ENCODE data around the gene TTLL9. TPM values are rescaled to one million over a fixed set of nuclear protein-coding genes. Genes with fewer than 3 reads are reported as not detected.

TTLL9 gene
- polyA plus RNA-seq, 1 of the 3 experiments (the other 2 are of a cell fraction) = 0.23 TPM

DNA sequence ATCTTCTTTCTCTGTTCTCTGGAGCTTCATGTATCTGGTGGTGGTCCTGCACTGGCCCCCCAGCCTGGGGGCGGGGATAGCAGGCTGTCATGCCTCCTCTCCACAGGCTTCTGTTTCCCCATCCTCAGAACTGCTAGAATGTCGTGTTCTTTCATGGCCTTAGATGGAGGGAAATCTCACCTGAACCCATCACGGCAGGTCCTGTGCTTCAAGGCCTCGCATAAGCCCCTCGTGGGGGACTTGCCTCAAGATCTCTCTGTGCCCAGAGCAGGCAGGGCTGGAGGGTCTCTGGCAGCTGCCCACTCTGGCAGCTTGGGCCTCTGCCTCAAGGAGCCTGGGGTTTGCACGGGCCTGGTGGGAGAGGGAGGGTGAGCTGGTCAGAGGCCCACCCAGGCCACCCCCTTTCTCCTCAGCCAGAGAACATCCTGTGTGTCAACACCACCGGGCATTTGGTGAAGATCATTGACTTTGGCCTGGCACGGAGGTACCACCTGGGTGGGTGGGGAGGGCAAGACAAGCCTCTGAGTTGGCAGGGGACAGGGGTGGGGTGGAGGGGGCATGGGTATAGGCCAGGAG lies 39.9 kb upstream of the TTLL9 start:
- no peaks in the 10 kb centered on the region for H3K79me2 ChIP-seq (ENCODE audit: insufficient read depth)

DNA sequence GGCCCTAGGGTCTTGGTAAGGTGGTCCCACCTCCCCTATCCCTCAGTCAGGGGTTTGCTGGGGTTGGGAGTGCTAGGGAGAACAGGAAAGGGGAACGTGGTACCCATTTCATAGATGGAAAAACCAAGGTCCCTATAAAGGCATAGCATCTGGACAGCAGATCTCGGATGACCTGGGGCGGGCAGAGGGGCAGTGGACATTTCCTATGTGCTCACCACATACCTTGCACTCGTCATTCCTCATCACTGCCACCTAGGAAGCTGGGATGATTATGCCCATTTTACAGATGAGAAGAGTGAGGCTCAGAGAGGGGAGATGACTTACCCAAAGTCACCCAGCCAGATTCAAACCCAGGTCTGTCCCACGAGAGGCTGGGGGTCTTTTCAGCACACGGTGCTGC lies 39.2 kb upstream of the TTLL9 start:
- no peak overlapping the region for H3K9ac ChIP-seq
- ChIA-PET POLR2A (no interaction called here), CTCF (interaction anchor here (1.8 to 15.5 kb wide), 4 partner anchors 7 to 107 kb away, joined by 5 to 174 read pairs (median 44); partner anchors contain the start of gene FOXS1)
- DNase-seq = peak; percentile 9
- H2AFZ ChIP-seq (ENCODE audit: low read depth) = no peak overlapping the region
- H3K9me3 ChIP-seq = no peaks in the 10 kb centered on the region
- H3K27ac ChIP-seq (ENCODE audit: low read depth in 2 of 2, low read length in 1 of 2) = no peak overlapping the region
- peaks cover 9% of the 10 kb centered on the region for H3F3A ChIP-seq (replicated peaks; ENCODE audit: insufficient read depth)
- no peaks in the 10 kb centered on the region for H3K79me2 ChIP-seq (ENCODE audit: insufficient read depth)
- no peaks in the 10 kb centered on the region for H3K27me3 ChIP-seq (ENCODE audit: insufficient read depth)
- no peaks in the 10 kb centered on the region for H3K36me3 ChIP-seq (replicated peaks in 1 of 2; ENCODE audit: control insufficient read depth in 1 of 2, insufficient read depth in 2 of 2, low read length in 1 of 2)
- H3K9me2 ChIP-seq = no peaks in the 10 kb centered on the region
- H3K4me3 ChIP-seq (ENCODE audit: low read depth in 2 of 2, low read length in 1 of 2) = no peak overlapping the region
- H3K4me2 ChIP-seq = no peak overlapping the region
- H3K4me1 ChIP-seq (ENCODE audit: control insufficient read depth in 1 of 2, insufficient read depth in 2 of 2, low read depth in 1 of 2, low read length in 1 of 2) = peaks cover 8 to 21% of the 10 kb centered on the region in 2 experiments; a peak in 3 of 4 replicates
- WGBS (ENCODE audit: low lambda C conversion rate) = 91% methylated on average over 6 of the region's 6 CpGs
- H4K20me1 ChIP-seq (ENCODE audit: insufficient read depth) = no peaks in the 10 kb centered on the region
- TF ChIP-seq FOSL2 (IDR thresholded peaks at IDR 0.05; ENCODE audit: borderline replicate concordance, low read depth) (no peak), TAF1 (IDR thresholded peaks at IDR 0.05; ENCODE audit: borderline replicate concordance, low read depth, low read length) (no peak), POLR2AphosphoS5 (IDR thresholded peaks at IDR 0.05; ENCODE audit: low read depth, low read length) (no peak), NFIC (IDR thresholded peaks at IDR 0.05; ENCODE audit: borderline replicate concordance) (no peak), JUND (IDR thresholded peaks at IDR 0.05) (no peak), RCOR1 (IDR thresholded peaks at IDR 0.05; ENCODE audit: low read length) (no peak), RXRA (IDR thresholded peaks at IDR 0.05; ENCODE audit: borderline replicate concordance, low read depth) (no peak), RAD21 (IDR thresholded peaks at IDR 0.05; ENCODE audit: low read length) (no peak)
- TF ChIP-seq, protein P1, sequence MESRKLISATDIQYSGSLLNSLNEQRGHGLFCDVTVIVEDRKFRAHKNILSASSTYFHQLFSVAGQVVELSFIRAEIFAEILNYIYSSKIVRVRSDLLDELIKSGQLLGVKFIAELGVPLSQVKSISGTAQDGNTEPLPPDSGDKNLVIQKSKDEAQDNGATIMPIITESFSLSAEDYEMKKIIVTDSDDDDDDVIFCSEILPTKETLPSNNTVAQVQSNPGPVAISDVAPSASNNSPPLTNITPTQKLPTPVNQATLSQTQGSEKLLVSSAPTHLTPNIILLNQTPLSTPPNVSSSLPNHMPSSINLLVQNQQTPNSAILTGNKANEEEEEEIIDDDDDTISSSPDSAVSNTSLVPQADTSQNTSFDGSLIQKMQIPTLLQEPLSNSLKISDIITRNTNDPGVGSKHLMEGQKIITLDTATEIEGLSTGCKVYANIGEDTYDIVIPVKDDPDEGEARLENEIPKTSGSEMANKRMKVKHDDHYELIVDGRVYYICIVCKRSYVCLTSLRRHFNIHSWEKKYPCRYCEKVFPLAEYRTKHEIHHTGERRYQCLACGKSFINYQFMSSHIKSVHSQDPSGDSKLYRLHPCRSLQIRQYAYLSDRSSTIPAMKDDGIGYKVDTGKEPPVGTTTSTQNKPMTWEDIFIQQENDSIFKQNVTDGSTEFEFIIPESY (IDR thresholded peaks at IDR 0.05; ENCODE audit: borderline replicate concordance, low read depth) = no peak
- TF ChIP-seq, protein P2, sequence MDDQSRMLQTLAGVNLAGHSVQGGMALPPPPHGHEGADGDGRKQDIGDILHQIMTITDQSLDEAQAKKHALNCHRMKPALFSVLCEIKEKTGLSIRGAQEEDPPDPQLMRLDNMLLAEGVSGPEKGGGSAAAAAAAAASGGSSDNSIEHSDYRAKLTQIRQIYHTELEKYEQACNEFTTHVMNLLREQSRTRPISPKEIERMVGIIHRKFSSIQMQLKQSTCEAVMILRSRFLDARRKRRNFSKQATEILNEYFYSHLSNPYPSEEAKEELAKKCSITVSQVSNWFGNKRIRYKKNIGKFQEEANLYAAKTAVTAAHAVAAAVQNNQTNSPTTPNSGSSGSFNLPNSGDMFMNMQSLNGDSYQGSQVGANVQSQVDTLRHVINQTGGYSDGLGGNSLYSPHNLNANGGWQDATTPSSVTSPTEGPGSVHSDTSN (IDR thresholded peaks at IDR 0.05) = no peak
- TF ChIP-seq, protein P3, sequence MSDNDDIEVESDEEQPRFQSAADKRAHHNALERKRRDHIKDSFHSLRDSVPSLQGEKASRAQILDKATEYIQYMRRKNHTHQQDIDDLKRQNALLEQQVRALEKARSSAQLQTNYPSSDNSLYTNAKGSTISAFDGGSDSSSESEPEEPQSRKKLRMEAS (IDR thresholded peaks at IDR 0.05; ENCODE audit: low read depth) = no peak

More for the DNA sequence above, 39.9 kb upstream of the TTLL9 start:
- Histone ChIP-seq H3K9me2 (no peaks in the 10 kb centered on the region), H3K36me3 (replicated peaks in 1 of 2; ENCODE audit: control insufficient read depth in 1 of 2, insufficient read depth in 2 of 2, low read length in 1 of 2) (no peaks in the 10 kb centered on the region), H3K9me3 (no peaks in the 10 kb centered on the region), H3K27me3 (ENCODE audit: insufficient read depth) (no peaks in the 10 kb centered on the region), H3F3A (replicated peaks; ENCODE audit: insufficient read depth) (peaks cover 7% of the 10 kb centered on the region), H3K4me3 (ENCODE audit: low read depth in 2 of 2, low read length in 1 of 2) (no peak overlapping the region), H3K27ac (ENCODE audit: low read depth in 2 of 2, low read length in 1 of 2) (no peak overlapping the region), H4K20me1 (ENCODE audit: insufficient read depth) (no peaks in the 10 kb centered on the region), H3K4me1 (ENCODE audit: control insufficient read depth in 1 of 2, insufficient read depth in 2 of 2, low read depth in 1 of 2, low read length in 1 of 2) (peaks cover 3 to 14% of the 10 kb centered on the region in 2 experiments; a peak in 3 of 4 replicates), H3K4me2 (no peak overlapping the region), H3K9ac (no peak overlapping the region), H2AFZ (ENCODE audit: low read depth) (no peak overlapping the region)
- peak; percentile 6 for DNase-seq
- POLR2A ChIA-PET = no interaction called here
- TF ChIP-seq YY1 (IDR thresholded peaks at IDR 0.05; ENCODE audit: low read depth) (no peak), TCF12 (IDR thresholded peaks at IDR 0.05) (no peak), SIN3A (IDR thresholded peaks at IDR 0.05; ENCODE audit: borderline replicate concordance, low read depth, low read length) (no peak), MXI1 (IDR thresholded peaks at IDR 0.05; ENCODE audit: low read depth, low read length) (no peak), EP300 (IDR thresholded peaks at IDR 0.05; ENCODE audit: borderline replicate concordance in 1 of 2, low read depth in 1 of 2, low read length in 1 of 2) (no peak), FOSL2 (IDR thresholded peaks at IDR 0.05; ENCODE audit: borderline replicate concordance, low read depth) (no peak), EZH2phosphoT487 (IDR thresholded peaks at IDR 0.05; ENCODE audit: borderline replicate concordance, low read depth) (no peak)
- TF ChIP-seq, protein P4, sequence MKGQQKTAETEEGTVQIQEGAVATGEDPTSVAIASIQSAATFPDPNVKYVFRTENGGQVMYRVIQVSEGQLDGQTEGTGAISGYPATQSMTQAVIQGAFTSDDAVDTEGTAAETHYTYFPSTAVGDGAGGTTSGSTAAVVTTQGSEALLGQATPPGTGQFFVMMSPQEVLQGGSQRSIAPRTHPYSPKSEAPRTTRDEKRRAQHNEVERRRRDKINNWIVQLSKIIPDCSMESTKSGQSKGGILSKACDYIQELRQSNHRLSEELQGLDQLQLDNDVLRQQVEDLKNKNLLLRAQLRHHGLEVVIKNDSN (IDR thresholded peaks at IDR 0.05; ENCODE audit: borderline replicate concordance, low read depth) = no peak
- TF ChIP-seq, protein P5, sequence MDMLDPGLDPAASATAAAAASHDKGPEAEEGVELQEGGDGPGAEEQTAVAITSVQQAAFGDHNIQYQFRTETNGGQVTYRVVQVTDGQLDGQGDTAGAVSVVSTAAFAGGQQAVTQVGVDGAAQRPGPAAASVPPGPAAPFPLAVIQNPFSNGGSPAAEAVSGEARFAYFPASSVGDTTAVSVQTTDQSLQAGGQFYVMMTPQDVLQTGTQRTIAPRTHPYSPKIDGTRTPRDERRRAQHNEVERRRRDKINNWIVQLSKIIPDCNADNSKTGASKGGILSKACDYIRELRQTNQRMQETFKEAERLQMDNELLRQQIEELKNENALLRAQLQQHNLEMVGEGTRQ (IDR thresholded peaks at IDR 0.05; ENCODE audit: borderline replicate concordance, low read depth, low read length) = no peak
- TF ChIP-seq, protein P6, sequence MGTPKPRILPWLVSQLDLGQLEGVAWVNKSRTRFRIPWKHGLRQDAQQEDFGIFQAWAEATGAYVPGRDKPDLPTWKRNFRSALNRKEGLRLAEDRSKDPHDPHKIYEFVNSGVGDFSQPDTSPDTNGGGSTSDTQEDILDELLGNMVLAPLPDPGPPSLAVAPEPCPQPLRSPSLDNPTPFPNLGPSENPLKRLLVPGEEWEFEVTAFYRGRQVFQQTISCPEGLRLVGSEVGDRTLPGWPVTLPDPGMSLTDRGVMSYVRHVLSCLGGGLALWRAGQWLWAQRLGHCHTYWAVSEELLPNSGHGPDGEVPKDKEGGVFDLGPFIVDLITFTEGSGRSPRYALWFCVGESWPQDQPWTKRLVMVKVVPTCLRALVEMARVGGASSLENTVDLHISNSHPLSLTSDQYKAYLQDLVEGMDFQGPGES (IDR thresholded peaks at IDR 0.05; ENCODE audit: low read depth, low read length) = no peak
- WGBS (ENCODE audit: low lambda C conversion rate) = 80% methylated on average over 2 of the region's 8 CpGs
- CTCF ChIA-PET = interaction anchor here (1.0 to 15.5 kb wide), 4 partner anchors 6 to 121 kb away, joined by 5 to 174 read pairs (median 44); partner anchors contain the start of genes FOXS1 and PDRG1

Data from SK-N-SH (cell line).